ENCODE results near the gene XCL2.

The XCL2 gene

DNA sequence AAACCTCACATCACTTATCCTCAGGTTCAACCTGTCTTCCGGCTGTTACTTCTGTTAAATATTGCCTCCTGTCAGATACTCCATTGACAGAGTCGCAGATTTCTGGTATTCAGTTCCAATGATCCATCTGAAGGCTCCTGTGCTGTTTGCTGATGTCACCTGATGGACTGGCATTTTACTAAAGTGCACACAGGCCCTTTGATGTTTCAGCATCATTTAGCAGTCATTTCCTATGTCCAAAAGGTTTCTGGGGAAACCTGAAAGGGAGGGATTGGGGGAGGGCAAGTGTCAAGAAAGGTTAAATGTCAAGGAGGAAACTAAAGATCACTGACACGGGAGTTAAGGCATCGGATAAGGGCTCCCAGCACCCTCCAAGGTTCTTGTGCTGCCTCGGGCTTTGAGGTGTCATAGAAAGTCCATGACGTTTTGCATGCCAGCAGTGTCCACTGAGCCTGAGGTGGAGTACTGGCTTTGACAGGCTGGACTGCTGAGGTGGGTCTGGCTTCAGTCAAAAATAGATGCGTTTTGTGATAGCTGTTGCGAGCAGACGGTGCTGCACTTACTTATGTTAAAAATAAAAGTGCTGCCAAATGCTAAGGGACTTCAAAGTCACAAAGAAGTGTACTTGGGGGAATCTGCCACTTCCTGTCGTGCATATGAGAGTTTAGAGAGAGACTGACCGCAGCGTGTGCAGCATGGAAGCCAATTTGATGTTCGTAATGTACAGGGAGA is 30.8 kb downstream of the XCL2 start:
- DNase-seq = no peak

DNA sequence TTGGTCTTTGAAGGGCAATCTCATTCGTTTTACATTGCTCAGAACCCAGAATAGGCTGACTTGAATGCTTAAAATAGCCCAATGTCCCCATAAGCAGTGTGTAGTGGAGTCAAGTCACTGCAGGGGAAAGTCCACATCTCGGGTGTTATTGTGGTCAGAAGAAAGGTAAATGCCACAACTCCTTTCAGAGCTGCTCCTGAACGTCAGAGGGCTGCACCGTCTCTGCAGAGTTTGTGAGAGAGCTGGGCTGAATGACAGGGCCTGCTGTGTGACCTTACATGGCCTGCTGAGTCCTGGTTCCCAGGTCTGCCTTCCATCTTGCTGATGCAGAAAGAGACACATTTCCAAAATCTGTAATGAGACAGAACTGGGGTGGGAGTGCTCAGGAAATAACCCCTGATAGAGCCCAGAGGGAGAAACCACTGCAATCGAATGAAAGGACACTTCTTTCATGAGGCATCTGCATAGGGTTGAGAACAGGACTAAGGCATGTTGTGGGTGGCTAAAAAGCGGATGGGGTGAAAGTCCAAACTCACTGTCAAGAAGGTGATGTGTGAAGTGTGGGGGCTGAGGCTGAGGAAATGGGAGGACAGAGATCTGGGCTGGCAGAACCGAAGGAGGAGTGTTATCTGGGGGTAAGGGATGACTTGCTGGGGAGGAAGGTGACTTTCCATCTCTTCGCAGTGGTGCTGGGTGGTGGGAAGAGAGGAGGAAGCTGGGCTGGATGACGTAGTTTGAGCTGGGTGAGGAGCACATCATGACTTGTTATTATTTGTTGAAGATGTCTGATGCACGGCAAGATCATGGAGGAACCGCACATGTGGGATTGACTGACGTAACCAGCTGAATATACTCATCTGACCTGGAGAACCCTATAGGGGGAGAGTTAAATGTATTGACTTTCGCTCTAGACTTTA is 33.7 kb downstream of the XCL2 start:
- DNase-seq = no peak

GRCh38 chr1:168509210-168509609 is 34.6 kb downstream of the XCL2 start:
- DNase-seq = no peak

DNA sequence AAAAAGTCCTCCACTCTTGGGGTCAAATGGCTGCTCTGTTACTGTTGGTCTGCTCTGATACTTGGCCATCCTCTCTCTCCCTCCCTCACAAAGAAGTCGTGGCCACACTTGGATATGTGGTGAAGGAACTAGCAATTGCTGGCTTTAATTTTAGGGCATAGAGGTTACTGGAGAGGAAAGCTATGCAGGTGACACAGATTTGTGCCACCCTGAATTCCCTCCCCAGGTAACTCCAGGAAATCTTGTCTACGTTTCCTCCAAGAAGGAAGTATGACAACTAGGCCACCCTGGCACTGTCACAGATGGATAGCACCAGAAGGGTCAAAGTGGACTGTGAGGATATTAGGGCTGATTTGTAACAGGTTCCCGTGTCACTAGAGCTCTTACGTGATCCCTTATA is 36.0 kb downstream of the XCL2 start:
- no peak for DNase-seq

DNA sequence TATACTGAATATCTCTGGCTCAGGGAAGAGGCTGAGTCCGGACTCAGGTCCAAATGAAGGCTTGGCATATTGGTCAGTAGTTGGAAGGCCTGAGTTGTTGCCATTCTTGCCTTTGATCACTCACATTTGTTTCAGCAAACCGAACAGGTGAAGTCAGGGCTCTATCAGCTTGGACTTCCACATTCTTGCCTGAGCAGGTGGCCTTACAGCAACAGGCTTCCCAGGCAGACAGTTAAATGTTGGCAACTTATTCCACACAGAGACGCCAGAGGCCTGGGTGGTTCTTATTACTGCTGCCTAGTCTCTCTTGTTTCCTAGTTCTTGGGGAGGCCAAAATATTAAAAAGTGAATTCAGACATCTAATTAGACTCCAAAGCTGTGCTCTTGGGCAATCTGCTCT is 36.6 kb downstream of the XCL2 start:
- DNase-seq = no peak

DNA sequence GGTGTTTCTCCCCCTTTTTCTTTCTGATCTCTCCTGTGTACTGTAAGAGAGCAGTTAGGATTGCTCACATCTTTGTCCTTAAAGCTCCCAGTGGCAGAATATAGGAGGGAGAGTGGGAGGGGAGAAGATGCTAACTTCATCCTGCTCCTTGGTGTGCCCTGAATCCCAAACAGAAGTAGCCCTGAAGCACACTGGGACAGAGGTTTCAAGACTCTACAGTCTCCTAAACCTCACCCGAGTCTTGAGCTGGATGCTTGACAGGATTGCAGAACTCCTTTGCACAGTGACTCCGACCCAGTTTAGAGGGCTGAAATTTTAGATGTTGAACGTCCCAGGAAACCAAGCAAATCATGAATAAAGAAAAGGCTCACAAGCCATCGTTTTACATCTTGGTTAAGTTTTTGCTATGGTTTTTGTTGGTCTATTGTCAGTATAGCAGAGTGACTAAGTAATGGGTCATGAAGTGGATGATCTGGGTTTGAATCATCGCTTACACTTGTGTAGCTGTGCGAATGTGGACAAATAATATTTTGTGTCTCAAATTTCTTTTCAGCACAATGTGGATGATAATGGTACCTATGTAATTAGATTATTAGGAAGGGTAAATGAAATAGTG is 37.5 kb downstream of the XCL2 start:
- no peak for DNase-seq

DNA sequence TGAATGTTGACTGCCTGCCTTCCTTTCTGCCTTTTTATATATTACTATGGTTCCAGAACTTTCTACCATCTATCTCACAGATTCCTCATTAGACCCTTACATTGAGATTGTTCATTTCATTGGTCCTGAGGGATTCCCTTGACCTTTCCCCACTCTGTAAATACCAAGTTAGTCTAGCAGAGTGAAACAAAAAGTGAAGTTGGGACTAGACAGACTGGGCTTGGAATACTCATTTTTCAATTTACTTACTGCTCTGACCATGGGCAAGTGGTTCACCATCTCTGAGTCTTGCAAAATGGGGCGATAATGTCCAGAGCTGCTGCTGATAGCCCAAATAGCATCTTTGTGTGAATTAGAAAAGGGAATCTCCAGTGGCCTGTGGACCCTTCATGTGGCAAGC is 38.8 kb downstream of the XCL2 start:
- DNase-seq = no peak

DNA sequence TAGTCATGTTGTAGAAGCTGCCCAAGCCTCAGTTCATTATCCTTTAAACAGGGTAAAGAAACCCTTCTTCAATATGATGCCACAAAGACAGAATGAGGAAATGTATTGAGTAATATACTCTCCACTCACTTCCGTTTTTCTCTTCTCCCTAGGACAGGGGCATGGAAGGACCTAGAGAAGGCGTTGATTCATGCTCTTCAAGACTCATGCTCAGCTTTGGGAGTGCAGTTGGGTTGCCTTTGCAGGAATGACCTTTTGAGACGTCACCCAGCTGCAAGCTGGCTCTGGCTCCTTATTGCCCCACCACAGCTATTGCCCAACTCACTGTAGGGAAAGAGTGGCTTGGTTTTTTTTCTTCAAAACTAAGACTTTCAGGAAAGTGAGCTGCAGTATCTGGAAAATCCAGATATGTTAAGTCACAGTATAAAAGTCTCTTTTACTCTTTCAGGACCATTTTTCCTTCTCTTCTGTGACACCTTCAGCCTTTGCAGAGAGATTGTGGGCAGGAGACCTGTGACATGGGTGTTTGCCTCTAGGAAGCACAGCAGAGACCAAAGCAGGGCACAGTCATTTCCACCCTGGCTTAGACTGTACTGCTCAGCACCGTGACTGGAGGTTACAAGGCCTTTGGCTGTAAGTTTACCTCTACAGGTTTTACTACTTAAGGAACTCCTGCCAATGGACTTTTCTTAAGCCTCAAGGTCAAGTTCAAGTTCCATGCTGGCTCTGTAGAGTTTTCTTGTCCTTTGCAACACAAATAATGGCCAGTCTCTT is 39.5 kb downstream of the XCL2 start:
- DNase-seq = no peak

- no peak for DNase-seq
These were observed 44.1 kb downstream of the XCL2 start for GRCh38 chr1:168499688-168500049.

GRCh38 chr1:168498956-168499687 is 44.7 kb downstream of the XCL2 start:
- DNase-seq = no peak

DNA sequence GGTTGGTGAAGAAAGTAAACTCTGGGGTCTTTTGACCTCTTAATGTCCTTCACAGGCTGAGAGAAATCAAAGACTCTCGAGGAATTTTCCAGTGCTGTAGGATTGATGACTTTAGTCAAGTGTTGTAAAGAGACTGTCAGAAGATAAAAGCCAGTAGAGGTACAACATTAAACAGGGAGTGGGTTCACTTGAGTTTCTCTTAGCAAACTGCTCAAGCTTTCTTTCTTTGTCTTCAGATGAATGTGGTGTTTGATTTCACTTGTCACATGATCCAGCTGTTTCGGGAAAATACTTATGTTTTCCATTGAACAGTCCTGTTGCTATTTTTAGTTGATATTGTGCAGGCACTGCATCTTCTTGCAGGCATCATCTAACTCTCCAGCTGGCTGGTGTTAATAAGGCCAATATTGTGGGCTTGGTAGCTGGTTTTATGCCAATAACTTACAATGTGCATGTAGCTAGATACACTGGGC is 45.6 kb downstream of the XCL2 start:
- DNase-seq = no peak

DNA sequence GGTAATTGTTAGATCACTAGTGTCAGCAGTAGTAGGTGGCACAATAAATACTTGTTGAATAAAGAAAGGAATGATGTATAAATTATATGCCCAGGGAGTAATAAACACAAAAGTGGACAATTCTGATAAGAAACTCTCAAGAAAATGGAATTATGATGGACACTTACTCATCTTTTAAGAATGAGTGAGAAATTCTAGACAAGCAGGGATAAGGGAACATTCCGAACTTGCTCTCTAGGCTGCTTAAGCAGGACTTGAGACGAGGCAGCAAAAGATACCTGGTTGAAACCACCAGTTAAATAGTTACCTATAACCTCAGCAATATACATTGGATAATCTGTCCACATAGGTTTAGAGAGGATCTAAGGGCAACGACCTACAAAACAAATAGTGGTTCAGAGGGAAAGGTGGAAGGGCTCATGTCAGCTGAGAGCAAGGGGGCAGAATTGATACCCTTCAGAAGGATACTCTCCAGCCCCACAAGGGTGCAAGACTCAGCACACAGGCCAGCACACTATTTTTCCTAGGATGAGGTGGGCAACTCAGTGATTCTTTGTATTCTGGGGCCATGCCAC is 46.3 kb downstream of the XCL2 start:
- no peak for DNase-seq

DNA sequence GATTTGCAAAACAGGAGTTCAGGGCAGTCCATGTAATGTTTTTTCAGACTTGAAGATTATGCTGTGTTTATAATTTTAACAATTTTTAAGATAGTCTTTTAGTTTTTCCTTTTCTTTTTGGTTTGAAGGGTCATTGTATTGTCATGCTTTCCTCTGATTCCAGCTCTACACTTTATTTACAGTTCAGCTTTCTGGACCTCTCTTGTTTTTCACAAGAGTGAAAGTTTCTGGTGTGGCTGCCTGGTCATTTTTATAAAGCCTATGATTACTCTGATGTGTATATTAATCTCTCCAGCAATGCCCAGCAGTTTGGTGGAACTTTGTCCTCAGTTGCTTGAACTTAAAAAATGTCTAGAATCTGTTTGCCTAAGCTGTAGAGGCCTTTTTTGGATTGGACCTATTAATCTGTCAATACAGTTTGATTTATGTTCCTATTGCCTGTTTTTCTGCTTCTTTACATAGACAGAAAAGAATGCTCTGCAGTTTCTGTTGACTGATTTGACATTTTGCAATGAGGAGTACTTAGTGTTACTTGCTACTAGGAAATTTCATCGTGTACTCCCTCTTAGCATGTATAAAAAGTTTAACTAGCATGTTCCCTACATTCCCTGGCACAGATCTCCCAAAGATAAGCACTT is 52.2 kb downstream of the XCL2 start:
- DNase-seq = no peak

All from stimulated activated CD4-positive, alpha-beta T cell treated with anti-CD3 and anti-CD28 coated beads, Interleukin-4, amount 100 ng/mL, for 24 hours (primary cell).